Fibroblast of peridontal ligament (primary cell): ENCODE results near the gene PAX9.

Source experiments
- DNase-seq: peaks from one replicate; pipeline ENCODE4 v3.0.0-alpha.2; 2010; ENCODE audit errors: extremely low read depth

The PAX9 gene

GRCh38 chr14:36655963-36656686, 5.5 kb upstream of the PAX9 start:
- DNase-seq, result peak; percentile 67

GRCh38 chr14:36656687-36657398, 4.8 kb upstream of the PAX9 start:
- peak; percentile 83 for DNase-seq

GRCh38 chr14:36657399-36658122, 4.1 kb upstream of the PAX9 start:
- DNase-seq, result peak; percentile 83

GRCh38 chr14:36658123-36659009, 3.3 kb upstream of the PAX9 start:
- DNase-seq, result peak; percentile 29

GRCh38 chr14:36659010-36659821, 2.4 kb upstream of the PAX9 start:
- peak; percentile 45 for DNase-seq

- peak; percentile 70 for DNase-seq
Measured at GRCh38 chr14:36659822-36660735, 1.6 kb upstream of the PAX9 start.

- peak; percentile 62 for DNase-seq
Measured at GRCh38 chr14:36660736-36661505, 739 bp upstream of the PAX9 start.

- no peak for DNase-seq
Measured at GRCh38 chr14:36662258-36662542, 540 bp downstream of the PAX9 start.

- peak; percentile 71 for DNase-seq
Measured at GRCh38 chr14:36662543-36663403, 1.1 kb downstream of the PAX9 start.

GRCh38 chr14:36663404-36664321, 2.0 kb downstream of the PAX9 start:
- DNase-seq, result peak; percentile 70

GRCh38 chr14:36664322-36665193, 2.9 kb downstream of the PAX9 start:
- DNase-seq, result peak; percentile 39

GRCh38 chr14:36665887-36666415, 4.3 kb downstream of the PAX9 start:
- DNase-seq, result peak; percentile 59

- DNase-seq, result peak; percentile 49
Measured at GRCh38 chr14:36666416-36667206, 5.0 kb downstream of the PAX9 start.

GRCh38 chr14:36667679-36668078, 6.0 kb downstream of the PAX9 start:
- peak; percentile 62 for DNase-seq

- peak; percentile 33 for DNase-seq
Measured at GRCh38 chr14:36671149-36671548, 9.5 kb downstream of the PAX9 start.
